Measurements from ENCODE around the gene GTF2H1.
"Not testable (repeated sequence)": the region's sequence is repeated elsewhere in the genome, so short reads cannot be mapped to it uniquely, and the experiment has no call there.

GTF2H1 gene

GRCh38 chr11:18383388-18384156 is 61.2 kb downstream of the GTF2H1 start:
- FAIRE-seq: no peak

- FAIRE-seq: no peak
Observed at GRCh38 chr11:18384157-18384641, 61.8 kb downstream of the GTF2H1 start.

- FAIRE-seq: no peak
Observed at GRCh38 chr11:18390088-18390487, 67.7 kb downstream of the GTF2H1 start.

- FAIRE-seq: no peak
Observed at GRCh38 chr11:18392434-18393321, 70.3 kb downstream of the GTF2H1 start.

GRCh38 chr11:18393581-18394274 is 71.4 kb downstream of the GTF2H1 start:
- FAIRE-seq: no peak

- FAIRE-seq: no peak
Observed at GRCh38 chr11:18394275-18394927, 72.0 kb downstream of the GTF2H1 start, which contains the start of gene LDHA. Gene LDHA (plus strand): TSS chr11:18394563. CDS start chr11:18396843, 2,280 bp downstream.

GRCh38 chr11:18394928-18395734 is 72.8 kb downstream of the GTF2H1 start:
- FAIRE-seq: no peak

GRCh38 chr11:18395735-18396504 is 73.6 kb downstream of the GTF2H1 start:
- FAIRE-seq: peak; percentile 97

- no peak for FAIRE-seq
Observed at GRCh38 chr11:18397921-18398320, 75.6 kb downstream of the GTF2H1 start.

- not testable (repeated sequence) for FAIRE-seq
Observed at GRCh38 chr11:18401077-18401476, 78.7 kb downstream of the GTF2H1 start.

GRCh38 chr11:18404062-18404461 is 81.7 kb downstream of the GTF2H1 start:
- no peak for FAIRE-seq

GRCh38 chr11:18407400-18407799 is 85.0 kb downstream of the GTF2H1 start:
- not testable (repeated sequence) for FAIRE-seq

GRCh38 chr11:18408558-18409291 is 86.4 kb downstream of the GTF2H1 start:
- FAIRE-seq: no peak

- FAIRE-seq: no peak
Observed at GRCh38 chr11:18416459-18416858, 94.1 kb downstream of the GTF2H1 start.

Measured in A204.1 (cell line).